ENCODE data around the gene ZNF319. TPM values are rescaled to one million over a fixed set of nuclear protein-coding genes. Genes with fewer than 3 reads are reported as not detected.

Gene ZNF319
- polyA plus RNA-seq, 1 donor from 2014 or later: 7.0 TPM

GRCh38 chr16:57987441-57988177, 12.9 kb downstream of the ZNF319 start:
- Histone ChIP-seq H3K9me3 (ENCODE audit: low read length) (no peaks in the 10 kb centered on the region), H4K20me1 (ENCODE audit: insufficient read depth) (no peaks in the 10 kb centered on the region), H3K4me2 (ENCODE audit: low read length) (no peak overlapping the region), H3K9me2 (ENCODE audit: insufficient read depth, low read length) (no peaks in the 10 kb centered on the region), H2AFZ (ENCODE audit: low read depth, low read length) (no peak overlapping the region), H3K79me2 (replicated peaks; ENCODE audit: insufficient read depth, low read length) (no peaks in the 10 kb centered on the region), H3K36me3 (ENCODE audit: insufficient read depth, low read length) (no peaks in the 10 kb centered on the region), H3K27ac (ENCODE audit: low read length) (no peak overlapping the region), H3F3A (ENCODE audit: insufficient read depth, low read length, poor library complexity, severe bottlenecking) (no peaks in the 10 kb centered on the region), H3K4me3 (ENCODE audit: low read length) (no peak overlapping the region), H3K27me3 (ENCODE audit: insufficient read depth, low read depth, low read length) (peaks cover 30% of the 10 kb centered on the region), H3K9ac (ENCODE audit: low read length) (no peak overlapping the region)
- TF ChIP-seq EP300 (conservative IDR thresholded peaks at IDR 0.05; ENCODE audit: poor library complexity, severe bottlenecking) (no peak), MXI1 (conservative IDR thresholded peaks at IDR 0.05; ENCODE audit: poor library complexity, severe bottlenecking) (no peak), SMC3 (conservative IDR thresholded peaks at IDR 0.05; ENCODE audit: poor library complexity) (no peak), RAD21 (conservative IDR thresholded peaks at IDR 0.05) (no peak), EZH2 (IDR thresholded peaks at IDR 0.05; ENCODE audit: borderline replicate concordance, insufficient read depth, low read length, poor library complexity, severe bottlenecking) (no peak), TAF1 (IDR thresholded peaks at IDR 0.05; ENCODE audit: low read depth) (no peak), POLR2AphosphoS5 (IDR thresholded peaks at IDR 0.05) (no peak)
- TF ChIP-seq, protein P1, sequence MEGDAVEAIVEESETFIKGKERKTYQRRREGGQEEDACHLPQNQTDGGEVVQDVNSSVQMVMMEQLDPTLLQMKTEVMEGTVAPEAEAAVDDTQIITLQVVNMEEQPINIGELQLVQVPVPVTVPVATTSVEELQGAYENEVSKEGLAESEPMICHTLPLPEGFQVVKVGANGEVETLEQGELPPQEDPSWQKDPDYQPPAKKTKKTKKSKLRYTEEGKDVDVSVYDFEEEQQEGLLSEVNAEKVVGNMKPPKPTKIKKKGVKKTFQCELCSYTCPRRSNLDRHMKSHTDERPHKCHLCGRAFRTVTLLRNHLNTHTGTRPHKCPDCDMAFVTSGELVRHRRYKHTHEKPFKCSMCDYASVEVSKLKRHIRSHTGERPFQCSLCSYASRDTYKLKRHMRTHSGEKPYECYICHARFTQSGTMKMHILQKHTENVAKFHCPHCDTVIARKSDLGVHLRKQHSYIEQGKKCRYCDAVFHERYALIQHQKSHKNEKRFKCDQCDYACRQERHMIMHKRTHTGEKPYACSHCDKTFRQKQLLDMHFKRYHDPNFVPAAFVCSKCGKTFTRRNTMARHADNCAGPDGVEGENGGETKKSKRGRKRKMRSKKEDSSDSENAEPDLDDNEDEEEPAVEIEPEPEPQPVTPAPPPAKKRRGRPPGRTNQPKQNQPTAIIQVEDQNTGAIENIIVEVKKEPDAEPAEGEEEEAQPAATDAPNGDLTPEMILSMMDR (IDR thresholded peaks at IDR 0.05; ENCODE audit: poor library complexity, severe bottlenecking): no peak
- TF ChIP-seq, protein P2, sequence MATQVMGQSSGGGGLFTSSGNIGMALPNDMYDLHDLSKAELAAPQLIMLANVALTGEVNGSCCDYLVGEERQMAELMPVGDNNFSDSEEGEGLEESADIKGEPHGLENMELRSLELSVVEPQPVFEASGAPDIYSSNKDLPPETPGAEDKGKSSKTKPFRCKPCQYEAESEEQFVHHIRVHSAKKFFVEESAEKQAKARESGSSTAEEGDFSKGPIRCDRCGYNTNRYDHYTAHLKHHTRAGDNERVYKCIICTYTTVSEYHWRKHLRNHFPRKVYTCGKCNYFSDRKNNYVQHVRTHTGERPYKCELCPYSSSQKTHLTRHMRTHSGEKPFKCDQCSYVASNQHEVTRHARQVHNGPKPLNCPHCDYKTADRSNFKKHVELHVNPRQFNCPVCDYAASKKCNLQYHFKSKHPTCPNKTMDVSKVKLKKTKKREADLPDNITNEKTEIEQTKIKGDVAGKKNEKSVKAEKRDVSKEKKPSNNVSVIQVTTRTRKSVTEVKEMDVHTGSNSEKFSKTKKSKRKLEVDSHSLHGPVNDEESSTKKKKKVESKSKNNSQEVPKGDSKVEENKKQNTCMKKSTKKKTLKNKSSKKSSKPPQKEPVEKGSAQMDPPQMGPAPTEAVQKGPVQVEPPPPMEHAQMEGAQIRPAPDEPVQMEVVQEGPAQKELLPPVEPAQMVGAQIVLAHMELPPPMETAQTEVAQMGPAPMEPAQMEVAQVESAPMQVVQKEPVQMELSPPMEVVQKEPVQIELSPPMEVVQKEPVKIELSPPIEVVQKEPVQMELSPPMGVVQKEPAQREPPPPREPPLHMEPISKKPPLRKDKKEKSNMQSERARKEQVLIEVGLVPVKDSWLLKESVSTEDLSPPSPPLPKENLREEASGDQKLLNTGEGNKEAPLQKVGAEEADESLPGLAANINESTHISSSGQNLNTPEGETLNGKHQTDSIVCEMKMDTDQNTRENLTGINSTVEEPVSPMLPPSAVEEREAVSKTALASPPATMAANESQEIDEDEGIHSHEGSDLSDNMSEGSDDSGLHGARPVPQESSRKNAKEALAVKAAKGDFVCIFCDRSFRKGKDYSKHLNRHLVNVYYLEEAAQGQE (IDR thresholded peaks at IDR 0.05; ENCODE audit: borderline replicate concordance): no peak

DNA sequence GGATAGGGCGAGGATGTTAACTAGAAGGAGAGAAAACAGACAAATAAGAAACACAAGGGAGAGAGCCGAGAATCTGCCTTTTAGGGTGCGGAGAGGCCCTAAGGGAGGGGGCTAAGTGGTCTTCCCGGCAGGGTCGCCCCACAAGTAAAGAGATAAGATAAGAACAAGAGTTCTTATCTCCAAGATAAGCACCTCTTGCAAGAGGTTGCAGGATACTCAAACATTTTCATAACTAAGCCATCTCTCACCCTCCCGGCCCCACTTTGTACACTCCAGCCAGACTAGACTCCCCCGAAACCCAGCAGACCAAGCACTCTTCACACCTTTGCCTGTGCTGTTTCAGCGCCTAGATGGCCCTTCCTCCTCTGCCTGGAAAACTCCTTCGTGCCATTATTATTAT, 14.3 kb downstream of the ZNF319 start:
- Histone ChIP-seq H3K4me3 (ENCODE audit: low read length) (peak overlapping the region; percentile 68), H3K27me3 (ENCODE audit: insufficient read depth, low read depth, low read length) (peaks cover 30% of the 10 kb centered on the region), H3K9me3 (ENCODE audit: low read length) (no peaks in the 10 kb centered on the region), H3K9me2 (ENCODE audit: insufficient read depth, low read length) (no peaks in the 10 kb centered on the region), H3K9ac (ENCODE audit: low read length) (no peak overlapping the region), H3K4me2 (ENCODE audit: low read length) (no peak overlapping the region), H3K79me2 (replicated peaks; ENCODE audit: insufficient read depth, low read length) (no peaks in the 10 kb centered on the region), H3F3A (ENCODE audit: insufficient read depth, low read length, poor library complexity, severe bottlenecking) (no peaks in the 10 kb centered on the region), H4K20me1 (ENCODE audit: insufficient read depth) (no peaks in the 10 kb centered on the region), H3K36me3 (ENCODE audit: insufficient read depth, low read length) (no peaks in the 10 kb centered on the region), H2AFZ (ENCODE audit: low read depth, low read length) (no peak overlapping the region), H3K27ac (ENCODE audit: low read length) (no peak overlapping the region)
- no peak for TF ChIP-seq EP300 (conservative IDR thresholded peaks at IDR 0.05; ENCODE audit: poor library complexity, severe bottlenecking)
- TF ChIP-seq, protein P2 (IDR thresholded peaks at IDR 0.05; ENCODE audit: borderline replicate concordance): no peak
- no peak for TF ChIP-seq SMC3 (conservative IDR thresholded peaks at IDR 0.05; ENCODE audit: poor library complexity)
- no peak for TF ChIP-seq MXI1 (conservative IDR thresholded peaks at IDR 0.05; ENCODE audit: poor library complexity, severe bottlenecking)
- no peak for TF ChIP-seq RAD21 (conservative IDR thresholded peaks at IDR 0.05)
- no peak for TF ChIP-seq TAF1 (IDR thresholded peaks at IDR 0.05; ENCODE audit: low read depth)
- TF ChIP-seq POLR2AphosphoS5 (IDR thresholded peaks at IDR 0.05): no peak
- TF ChIP-seq, protein P1 (IDR thresholded peaks at IDR 0.05; ENCODE audit: poor library complexity, severe bottlenecking): no peak
- no peak for TF ChIP-seq EZH2 (IDR thresholded peaks at IDR 0.05; ENCODE audit: borderline replicate concordance, insufficient read depth, low read length, poor library complexity, severe bottlenecking)

Measured in neural cell (in vitro differentiated cells).